ENCODE data around the gene ALKBH6. TPM values are rescaled to one million over a fixed set of nuclear protein-coding genes. Genes with fewer than 3 reads are reported as not detected.

Gene ALKBH6
- total and polyA plus RNA-seq, 9 of the 15 experiments (the other 6 are each of a cell fraction or from before 2014, with no cell fraction given): 0.67 to 62.0 (median 34.5) TPM

DNA sequence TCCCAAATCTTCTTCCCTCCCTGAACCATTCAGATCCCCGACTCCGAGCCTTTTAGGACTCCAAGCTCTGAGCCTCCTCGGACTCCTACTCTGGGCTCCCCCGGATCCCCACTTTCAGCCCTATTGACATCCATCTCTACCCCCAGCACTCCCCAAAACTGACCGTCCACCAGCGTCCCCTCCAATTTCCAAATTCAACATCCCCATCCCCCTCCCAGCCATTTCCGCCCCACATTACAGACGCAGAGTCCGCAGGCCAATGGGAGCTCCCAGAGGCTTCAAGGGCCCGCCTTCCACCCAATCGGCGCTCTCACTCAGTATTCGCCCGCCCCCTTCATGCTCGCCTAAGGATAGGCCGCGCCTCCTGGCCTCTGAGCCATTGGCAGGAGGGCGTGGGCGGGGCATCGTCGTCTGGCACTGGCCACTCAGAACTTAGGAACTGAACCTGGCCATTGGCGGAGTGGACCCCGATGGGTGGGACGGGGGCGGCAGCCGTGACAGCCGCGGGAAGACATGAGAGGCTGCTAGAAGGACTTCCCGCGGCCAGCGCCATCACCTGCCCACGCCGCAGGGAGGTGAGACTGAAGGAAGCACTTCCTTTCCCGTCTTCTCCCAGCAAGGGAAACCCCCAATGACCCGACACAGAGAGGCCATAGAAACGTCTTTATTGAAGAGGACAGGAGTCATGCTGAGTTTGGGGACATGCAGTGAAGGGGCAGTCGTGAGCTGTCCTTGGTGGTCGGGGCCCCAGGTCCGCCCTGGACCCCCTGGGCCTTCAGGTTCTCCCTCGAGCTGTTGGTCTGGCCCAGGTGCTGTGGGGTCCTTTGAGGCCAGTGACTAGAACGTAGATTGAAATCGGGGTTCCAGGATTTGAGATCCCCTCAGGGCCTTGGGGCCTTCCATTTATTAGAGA, at the start of gene ALKBH6 (continued):
- TF ChIP-seq ZNF518B (CRISPR knock-in tag; IDR thresholded peaks at IDR 0.05) (no peak), ETV6 (IDR thresholded peaks at IDR 0.05; ENCODE audit: borderline replicate concordance in 1 of 2, low read depth in 2 of 2, low read length in 1 of 2) (no peak), ETV6 (CRISPR knock-in tag; IDR thresholded peaks at IDR 0.05; ENCODE audit: borderline replicate concordance) (no peak), BRD4 (IDR thresholded peaks at IDR 0.05) (no peak), ZNF778 (CRISPR knock-in tag; IDR thresholded peaks at IDR 0.05) (no peak), ZNF140 (CRISPR knock-in tag; IDR thresholded peaks at IDR 0.05) (no peak), ZNF583 (CRISPR knock-in tag; IDR thresholded peaks at IDR 0.05) (no peak), ATF3 (IDR thresholded peaks at IDR 0.05) (no peak), ATF3 (CRISPR knock-in tag; conservative IDR thresholded peaks at IDR 0.05) (no peak), MAZ (CRISPR knock-in tag; conservative IDR thresholded peaks at IDR 0.05 in 1 of 2, IDR thresholded peaks at IDR 0.05 in 1 of 2) (peak in 1 of 2 experiments; percentile 23; a peak in 2 of 4 replicates), ZKSCAN3 (CRISPR knock-in tag; IDR thresholded peaks at IDR 0.05) (no peak), TEAD1 (CRISPR knock-in tag; IDR thresholded peaks at IDR 0.05) (no peak), FOXJ2 (tag; IDR thresholded peaks at IDR 0.05) (no peak), HDAC1 (IDR thresholded peaks at IDR 0.05) (peak in 1 of 2 experiments; percentile 87; a peak in 2 of 4 replicates), PREB (CRISPR knock-in tag; IDR thresholded peaks at IDR 0.05) (no peak), TAL1 (IDR thresholded peaks at IDR 0.05) (no peak)
- TF ChIP-seq, protein P1, sequence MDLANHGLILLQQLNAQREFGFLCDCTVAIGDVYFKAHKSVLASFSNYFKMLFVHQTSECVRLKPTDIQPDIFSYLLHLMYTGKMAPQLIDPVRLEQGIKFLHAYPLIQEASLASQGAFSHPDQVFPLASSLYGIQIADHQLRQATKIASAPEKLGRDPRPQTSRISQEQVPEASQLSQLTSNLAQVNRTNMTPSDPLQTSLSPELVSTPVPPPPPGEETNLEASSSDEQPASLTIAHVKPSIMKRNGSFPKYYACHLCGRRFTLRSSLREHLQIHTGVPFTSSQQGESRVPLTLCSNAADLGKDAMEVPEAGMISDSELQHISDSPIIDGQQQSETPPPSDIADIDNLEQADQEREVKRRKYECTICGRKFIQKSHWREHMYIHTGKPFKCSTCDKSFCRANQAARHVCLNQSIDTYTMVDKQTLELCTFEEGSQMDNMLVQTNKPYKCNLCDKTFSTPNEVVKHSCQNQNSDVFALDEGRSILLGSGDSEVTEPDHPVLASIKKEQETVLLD (IDR thresholded peaks at IDR 0.05): no peak
- TF ChIP-seq, protein P2, sequence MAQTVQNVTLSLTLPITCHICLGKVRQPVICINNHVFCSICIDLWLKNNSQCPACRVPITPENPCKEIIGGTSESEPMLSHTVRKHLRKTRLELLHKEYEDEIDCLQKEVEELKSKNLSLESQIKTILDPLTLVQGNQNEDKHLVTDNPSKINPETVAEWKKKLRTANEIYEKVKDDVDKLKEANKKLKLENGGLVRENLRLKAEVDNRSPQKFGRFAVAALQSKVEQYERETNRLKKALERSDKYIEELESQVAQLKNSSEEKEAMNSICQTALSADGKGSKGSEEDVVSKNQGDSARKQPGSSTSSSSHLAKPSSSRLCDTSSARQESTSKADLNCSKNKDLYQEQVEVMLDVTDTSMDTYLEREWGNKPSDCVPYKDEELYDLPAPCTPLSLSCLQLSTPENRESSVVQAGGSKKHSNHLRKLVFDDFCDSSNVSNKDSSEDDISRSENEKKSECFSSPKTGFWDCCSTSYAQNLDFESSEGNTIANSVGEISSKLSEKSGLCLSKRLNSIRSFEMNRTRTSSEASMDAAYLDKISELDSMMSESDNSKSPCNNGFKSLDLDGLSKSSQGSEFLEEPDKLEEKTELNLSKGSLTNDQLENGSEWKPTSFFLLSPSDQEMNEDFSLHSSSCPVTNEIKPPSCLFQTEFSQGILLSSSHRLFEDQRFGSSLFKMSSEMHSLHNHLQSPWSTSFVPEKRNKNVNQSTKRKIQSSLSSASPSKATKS (CRISPR knock-in tag; IDR thresholded peaks at IDR 0.05): no peak

Measured in K562 (cell line).